ENCODE results near the gene LRRC18. TPM values are rescaled to one million over a fixed set of nuclear protein-coding genes. Genes with fewer than 3 reads are reported as not detected.

The LRRC18 gene
- total RNA-seq, 1 donor from 2014 or later = not detected

DNA sequence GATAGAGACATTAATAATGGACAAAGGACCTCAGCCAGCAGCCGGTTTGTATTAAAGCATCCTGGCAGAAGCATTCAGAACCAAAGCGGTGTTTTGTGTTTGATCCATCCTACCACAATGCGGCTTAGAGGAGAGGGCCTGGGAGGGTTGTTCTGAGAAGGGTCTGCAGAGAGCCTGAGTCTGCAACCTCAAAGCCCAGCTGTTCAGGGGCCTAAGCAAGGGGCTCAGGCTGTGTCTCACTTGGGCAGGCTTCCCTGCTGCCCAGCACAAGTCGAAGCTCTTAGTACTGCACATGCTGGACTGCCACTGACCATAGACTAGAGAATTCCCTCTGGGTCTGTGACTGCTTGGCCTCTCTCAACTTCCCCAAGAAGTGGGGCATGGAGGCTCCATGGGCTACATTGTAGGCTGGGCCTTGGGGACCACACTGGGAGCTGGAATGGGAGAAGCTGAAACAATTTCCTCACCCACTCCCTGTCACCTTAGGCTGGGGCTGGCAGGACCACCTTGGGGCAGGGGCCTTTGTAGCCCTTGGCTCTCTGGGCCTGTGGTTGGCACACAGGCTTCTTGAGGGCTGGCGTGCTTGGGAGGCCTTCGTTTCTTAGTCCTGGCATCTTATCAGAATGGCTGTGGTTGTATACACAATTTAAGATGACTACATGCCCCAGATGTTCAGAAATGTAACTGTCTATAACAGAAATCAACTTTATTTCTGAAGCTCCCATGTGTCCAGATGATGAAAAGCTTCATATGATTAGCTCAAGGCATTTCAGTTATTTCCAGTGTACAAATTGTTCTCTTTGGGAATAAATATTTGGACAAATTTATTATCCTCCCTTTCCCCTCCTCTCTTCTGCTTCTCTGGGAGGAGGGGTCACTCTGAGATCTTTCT lies 44.5 kb downstream of the LRRC18 start:
- H3K4me1 Mint-ChIP-seq = no peaks in the 10 kb centered on the region

DNA sequence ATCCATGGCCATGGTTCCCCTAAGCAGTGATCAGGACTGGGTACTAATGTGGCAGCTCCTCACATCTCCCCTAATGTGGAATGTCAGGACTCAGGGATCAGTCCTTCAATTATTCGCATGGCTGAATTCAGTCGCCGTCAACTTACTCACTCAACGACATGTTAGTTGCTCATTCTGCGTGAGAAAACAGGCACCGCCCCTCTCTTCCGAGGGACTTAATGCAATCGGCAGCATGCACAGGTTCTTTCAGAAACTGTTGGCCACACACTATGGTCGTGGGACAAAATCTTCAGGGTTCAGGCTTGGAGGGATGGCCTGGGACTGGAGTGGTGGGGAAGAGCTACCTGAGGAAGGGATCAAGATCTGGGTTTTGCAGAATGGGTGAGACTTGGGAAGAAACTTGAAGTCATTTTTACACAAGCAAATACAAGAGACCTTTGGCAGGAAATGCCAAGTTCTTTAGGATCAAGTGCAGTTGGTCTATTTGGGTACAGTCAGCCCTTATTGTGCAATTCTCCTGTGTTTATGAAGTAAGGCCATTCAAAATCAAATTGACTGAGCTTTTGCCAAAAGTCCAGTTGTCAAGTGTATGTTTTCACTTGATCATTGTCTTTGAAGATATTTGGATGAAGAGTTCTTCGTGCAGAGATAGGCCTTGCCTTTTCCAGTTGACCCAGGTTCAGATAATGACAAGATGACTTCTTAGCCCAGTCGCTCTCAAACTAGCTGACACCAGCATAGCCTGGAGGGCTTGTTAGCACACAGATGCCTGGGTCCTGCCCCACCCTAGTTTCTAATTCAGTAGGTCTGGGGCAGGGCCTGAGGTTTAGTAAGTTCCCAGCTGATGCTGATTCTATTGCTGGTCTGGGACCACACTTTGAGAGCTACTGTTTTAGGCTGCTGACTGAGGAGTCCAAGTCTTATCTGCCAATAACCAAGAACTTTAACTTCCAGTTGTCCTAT lies 48.5 kb downstream of the LRRC18 start:
- Mint-ChIP-seq H3K36me3 (ENCODE audit: low read depth) (no peaks in the 10 kb centered on the region), H3K4me3 (no peak overlapping the region), H3K27ac (no peak overlapping the region), H3K4me1 (no peaks in the 10 kb centered on the region), H3K27me3 (peaks cover 2% of the 10 kb centered on the region), H3K9me3 (no peaks in the 10 kb centered on the region)
- DNase-seq = no peak
- intact Hi-C loops (cut with micrococcal nuclease) = no loop called here

More for the DNA sequence above, 44.5 kb downstream of the LRRC18 start:
- H3K36me3 Mint-ChIP-seq (ENCODE audit: low read depth) = no peaks in the 10 kb centered on the region
- H3K4me3 Mint-ChIP-seq = no peak overlapping the region
- H3K27ac Mint-ChIP-seq = no peak overlapping the region
- peaks cover 2% of the 10 kb centered on the region for H3K27me3 Mint-ChIP-seq
- no peaks in the 10 kb centered on the region for H3K9me3 Mint-ChIP-seq
- DNase-seq = no peak
- intact Hi-C loops (cut with micrococcal nuclease) = no loop called here

DNA sequence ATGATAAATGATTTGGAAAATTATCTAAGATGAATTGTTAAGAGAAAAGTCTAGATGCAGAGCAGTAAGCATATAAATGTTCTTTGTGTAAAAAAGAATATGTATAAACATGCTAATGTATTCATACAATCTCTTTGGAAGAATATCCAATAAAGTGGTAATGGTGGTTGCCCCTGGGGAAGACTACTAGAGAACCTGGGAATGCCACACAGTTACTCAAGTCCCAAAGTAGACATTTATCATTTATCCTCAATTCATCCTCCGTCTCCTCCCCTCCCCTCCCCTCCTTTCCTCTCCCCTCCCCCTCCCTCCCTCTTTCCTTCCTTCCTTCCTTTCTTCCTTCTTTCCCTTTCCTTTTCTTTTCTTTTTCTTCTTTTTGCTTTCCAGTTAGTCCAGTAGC lies 51.7 kb downstream of the LRRC18 start:
- Mint-ChIP-seq H3K36me3 (ENCODE audit: low read depth) (no peaks in the 10 kb centered on the region), H3K9me3 (no peaks in the 10 kb centered on the region), H3K27ac (no peak overlapping the region), H3K4me1 (no peaks in the 10 kb centered on the region), H3K4me3 (no peak overlapping the region), H3K27me3 (no peaks in the 10 kb centered on the region)
- DNase-seq = no peak
- intact Hi-C loops (cut with micrococcal nuclease) = no loop called here

DNA sequence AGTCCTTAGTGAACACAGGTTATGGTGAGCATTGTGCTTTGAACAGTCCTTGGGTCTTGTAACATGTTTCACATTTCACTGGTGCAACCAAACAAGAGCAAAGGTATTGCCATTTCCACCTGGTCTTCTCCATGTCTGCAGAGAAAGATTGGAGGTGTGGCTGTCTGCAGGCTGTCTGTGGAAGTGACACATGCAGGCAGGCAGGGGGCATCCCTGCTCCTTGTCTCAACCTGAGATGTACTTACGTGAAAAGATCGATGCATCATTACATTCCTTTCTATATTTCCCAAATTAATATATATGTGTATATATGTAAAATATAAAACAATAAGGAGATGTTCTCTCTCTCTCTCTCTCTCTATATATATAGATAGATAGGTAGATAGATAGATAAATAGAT lies 54.3 kb downstream of the LRRC18 start:
- intact Hi-C loops (cut with micrococcal nuclease) = no loop called here
- Mint-ChIP-seq H3K4me1 (no peaks in the 10 kb centered on the region), H3K27ac (no peak overlapping the region), H3K36me3 (ENCODE audit: low read depth) (no peaks in the 10 kb centered on the region), H3K4me3 (no peak overlapping the region), H3K9me3 (no peaks in the 10 kb centered on the region), H3K27me3 (no peaks in the 10 kb centered on the region)
- no peak for DNase-seq

DNA sequence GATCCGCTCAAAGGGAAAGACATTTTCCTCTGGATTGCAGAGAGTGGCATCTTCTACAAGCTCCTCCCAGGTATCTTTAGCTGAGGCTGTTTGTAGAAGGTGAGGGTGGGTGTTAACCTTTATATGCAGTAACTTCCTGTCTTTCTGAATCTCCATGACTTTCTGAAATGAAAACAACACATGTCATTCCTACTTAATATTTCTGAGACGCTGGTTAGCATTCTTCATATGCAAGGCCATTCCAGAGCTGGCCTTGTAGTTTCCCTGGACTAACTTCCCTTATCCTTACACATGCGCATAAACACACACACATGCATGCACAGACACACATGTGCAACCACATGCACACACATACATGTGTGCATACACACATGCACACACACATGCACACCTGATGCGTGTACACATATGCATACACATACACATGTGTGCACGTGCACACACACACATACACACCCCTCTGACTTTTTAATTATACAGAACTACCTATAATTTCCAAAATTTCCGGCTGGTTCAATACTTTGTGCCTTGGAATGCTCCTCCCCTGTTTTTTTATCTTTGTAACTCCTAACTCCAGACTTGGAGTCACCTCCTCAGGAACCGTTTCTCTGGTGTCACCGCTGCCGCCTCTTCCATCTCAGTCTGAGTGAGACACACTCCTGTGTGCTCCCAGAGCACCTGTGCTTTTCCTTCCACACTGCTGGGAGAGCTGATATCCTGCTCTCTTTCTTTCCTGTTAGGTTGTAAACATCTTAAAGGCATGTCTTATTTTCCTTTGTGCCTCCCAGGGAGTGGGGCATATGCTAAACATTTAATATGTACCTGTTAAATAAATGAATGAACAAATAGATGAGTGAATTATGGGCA lies 55.2 kb downstream of the LRRC18 start:
- H3K27ac Mint-ChIP-seq = no peak overlapping the region
- no peaks in the 10 kb centered on the region for H3K36me3 Mint-ChIP-seq (ENCODE audit: low read depth)
- no peaks in the 10 kb centered on the region for H3K9me3 Mint-ChIP-seq
- no peaks in the 10 kb centered on the region for H3K4me1 Mint-ChIP-seq
- H3K4me3 Mint-ChIP-seq = no peak overlapping the region
- H3K27me3 Mint-ChIP-seq = no peaks in the 10 kb centered on the region
- no peak for DNase-seq
- intact Hi-C loops (cut with micrococcal nuclease) = no loop called here

DNA sequence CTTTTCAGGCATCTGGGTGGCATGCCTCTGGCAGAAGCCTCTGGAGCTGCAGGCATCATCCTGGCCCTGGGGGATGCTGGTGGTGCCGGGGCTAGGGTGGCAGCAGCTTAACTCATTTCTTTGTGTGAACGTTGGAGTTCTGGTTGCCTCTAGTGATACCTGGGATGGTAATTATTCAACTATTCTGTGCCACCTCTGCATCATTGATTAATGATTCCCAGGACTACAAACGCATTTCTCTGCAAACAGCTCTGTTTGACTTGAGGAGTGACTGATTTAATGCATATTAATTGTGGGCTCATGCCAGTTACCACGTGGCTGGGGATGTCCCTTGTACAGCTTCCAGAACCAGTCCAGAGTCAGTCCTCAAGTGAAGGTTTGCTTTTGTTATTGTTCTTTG lies 55.9 kb downstream of the LRRC18 start:
- Mint-ChIP-seq H3K27me3 (no peaks in the 10 kb centered on the region), H3K4me1 (no peaks in the 10 kb centered on the region), H3K4me3 (no peak overlapping the region), H3K27ac (no peak overlapping the region), H3K9me3 (no peaks in the 10 kb centered on the region), H3K36me3 (ENCODE audit: low read depth) (no peaks in the 10 kb centered on the region)
- intact Hi-C loops (cut with micrococcal nuclease) = no loop called here
- DNase-seq = no peak

DNA sequence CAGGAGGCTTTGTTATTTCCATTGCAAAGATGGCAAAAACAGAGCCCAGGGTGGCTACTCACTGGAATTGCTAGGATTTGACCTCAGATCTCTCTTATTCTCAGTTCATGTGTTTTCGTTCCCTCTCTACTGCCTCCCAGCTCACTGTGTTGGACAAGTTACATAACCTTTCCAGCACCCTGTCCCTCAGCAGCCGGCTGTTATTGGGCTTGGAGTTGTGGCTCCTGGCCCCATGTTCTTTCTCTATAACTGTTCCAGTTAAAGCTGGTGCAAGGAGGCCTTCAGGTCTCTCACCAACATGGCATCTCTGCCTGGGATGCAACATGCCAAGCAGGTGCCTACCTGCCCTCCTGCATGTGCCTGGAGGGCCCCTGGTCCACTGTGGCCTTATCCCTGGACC lies 56.8 kb downstream of the LRRC18 start:
- Mint-ChIP-seq H3K27ac (no peak overlapping the region), H3K4me1 (no peaks in the 10 kb centered on the region), H3K4me3 (no peak overlapping the region), H3K36me3 (ENCODE audit: low read depth) (no peaks in the 10 kb centered on the region), H3K27me3 (no peaks in the 10 kb centered on the region), H3K9me3 (no peaks in the 10 kb centered on the region)
- intact Hi-C loops (cut with micrococcal nuclease) = no loop called here
- DNase-seq = no peak

DNA sequence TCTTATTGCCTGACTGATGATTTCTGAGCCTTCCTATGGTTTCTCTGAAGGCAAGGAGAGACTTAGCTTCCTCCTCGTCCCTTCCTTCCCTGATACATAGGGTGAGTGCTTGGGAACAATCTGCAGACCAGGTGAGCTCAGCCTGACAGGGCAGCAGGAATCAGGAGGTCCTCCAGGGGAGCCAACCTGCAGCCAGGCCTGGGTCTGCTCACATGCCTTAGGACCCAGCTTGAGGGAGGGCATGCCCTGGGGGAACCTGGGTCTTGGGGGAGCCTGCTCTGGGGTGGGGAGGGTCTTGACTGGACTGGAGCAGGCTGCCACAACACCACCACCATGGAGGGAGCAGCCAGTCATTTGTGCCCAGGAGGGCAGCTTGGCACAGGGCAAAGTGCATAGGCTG lies 57.7 kb downstream of the LRRC18 start:
- Mint-ChIP-seq H3K4me1 (no peaks in the 10 kb centered on the region), H3K27me3 (no peaks in the 10 kb centered on the region), H3K4me3 (no peak overlapping the region), H3K27ac (no peak overlapping the region), H3K36me3 (ENCODE audit: low read depth) (no peaks in the 10 kb centered on the region), H3K9me3 (no peaks in the 10 kb centered on the region)
- no peak for DNase-seq
- intact Hi-C loops (cut with micrococcal nuclease) = no loop called here

DNA sequence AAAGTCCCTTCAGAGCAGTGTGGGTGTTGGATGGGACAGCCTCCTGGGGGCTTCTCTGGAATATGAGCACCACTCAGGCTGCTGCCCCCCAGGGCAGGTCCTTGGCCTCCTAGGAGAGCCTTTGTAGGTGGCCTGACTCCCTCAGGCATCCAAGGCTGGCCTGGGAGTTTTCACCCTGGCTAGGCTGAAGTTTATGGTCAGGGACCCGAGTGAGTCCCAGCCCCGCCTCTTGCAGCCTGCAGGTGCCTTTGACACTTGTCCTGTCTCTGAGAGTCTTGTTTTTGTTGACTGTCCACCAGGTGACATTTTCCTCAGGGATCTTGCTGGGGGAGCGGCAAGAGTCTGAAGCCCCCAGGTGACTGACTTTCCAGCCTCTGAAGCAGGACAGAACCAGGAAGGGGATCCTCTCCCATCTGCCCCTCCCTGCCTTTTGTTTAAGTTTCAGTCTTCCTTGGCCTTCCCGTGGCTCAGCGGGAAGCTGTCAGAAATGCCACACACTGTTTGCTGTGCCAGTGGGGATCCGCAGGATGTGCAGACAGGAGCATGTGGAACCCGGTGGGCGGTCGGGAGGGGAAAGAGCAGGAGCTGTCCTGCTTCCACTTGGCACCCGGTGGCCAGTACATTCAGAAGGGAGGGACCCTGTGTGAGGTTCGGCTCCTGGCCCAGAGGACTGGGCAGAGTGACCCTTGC lies 59.5 kb downstream of the LRRC18 start:
- no peak overlapping the region for H3K27ac Mint-ChIP-seq
- no peaks in the 10 kb centered on the region for H3K9me3 Mint-ChIP-seq
- no peaks in the 10 kb centered on the region for H3K36me3 Mint-ChIP-seq (ENCODE audit: low read depth)
- H3K27me3 Mint-ChIP-seq = no peaks in the 10 kb centered on the region
- H3K4me1 Mint-ChIP-seq = no peaks in the 10 kb centered on the region
- intact Hi-C loops (cut with micrococcal nuclease) = no loop called here
- H3K4me3 Mint-ChIP-seq = no peak overlapping the region
- DNase-seq = peak; percentile 32

DNA sequence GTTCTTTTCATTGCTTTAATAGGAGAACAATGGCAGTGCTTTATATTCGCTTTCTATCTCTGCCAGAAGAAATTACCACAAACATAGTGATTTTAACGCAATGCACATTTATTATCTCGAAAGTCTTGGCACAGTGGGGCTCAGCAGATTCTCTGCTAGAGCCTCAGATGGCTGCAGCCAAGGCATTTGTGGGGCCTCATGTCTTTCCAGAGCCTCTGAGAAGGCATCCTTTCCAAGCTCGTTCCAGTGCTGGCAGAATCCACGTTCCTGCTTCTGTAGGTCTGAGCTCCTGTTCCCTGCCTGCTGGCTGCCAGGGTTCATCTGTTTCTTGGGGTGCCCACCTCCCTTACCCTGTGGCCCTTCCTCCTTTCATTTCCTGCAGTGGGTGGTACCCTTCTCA lies 60.2 kb downstream of the LRRC18 start:
- Mint-ChIP-seq H3K27ac (no peak overlapping the region), H3K9me3 (no peaks in the 10 kb centered on the region), H3K4me3 (no peak overlapping the region), H3K4me1 (no peaks in the 10 kb centered on the region), H3K27me3 (peaks cover 2% of the 10 kb centered on the region), H3K36me3 (ENCODE audit: low read depth) (no peaks in the 10 kb centered on the region)
- intact Hi-C loops (cut with micrococcal nuclease) = no loop called here
- DNase-seq = peak; percentile 36

DNA sequence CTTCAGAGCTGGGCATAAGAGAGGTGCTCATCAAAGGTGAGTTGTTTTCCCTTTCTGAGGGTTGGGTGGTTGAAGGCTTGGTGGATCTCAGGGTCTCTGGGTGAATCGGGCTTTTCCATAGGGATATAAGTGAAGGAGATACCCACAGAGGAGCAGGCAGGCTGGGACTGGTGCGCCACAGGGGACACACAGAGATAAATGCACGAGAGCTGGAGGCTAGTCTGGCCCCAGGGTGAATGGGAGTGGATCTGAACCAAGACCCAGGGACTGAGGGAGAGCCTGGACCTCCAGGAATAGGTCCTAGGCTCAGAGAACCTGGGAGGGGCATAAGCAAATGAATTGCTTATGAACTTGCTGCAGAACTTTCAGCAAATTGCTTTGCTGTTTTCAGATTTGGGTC lies 61.5 kb downstream of the LRRC18 start:
- peak; percentile 23 for DNase-seq
- Mint-ChIP-seq H3K4me1 (no peaks in the 10 kb centered on the region), H3K9me3 (no peaks in the 10 kb centered on the region), H3K36me3 (ENCODE audit: low read depth) (no peaks in the 10 kb centered on the region), H3K27me3 (peaks cover 2% of the 10 kb centered on the region), H3K4me3 (no peak overlapping the region), H3K27ac (no peak overlapping the region)
- intact Hi-C loops (cut with micrococcal nuclease) = no loop called here

DNA sequence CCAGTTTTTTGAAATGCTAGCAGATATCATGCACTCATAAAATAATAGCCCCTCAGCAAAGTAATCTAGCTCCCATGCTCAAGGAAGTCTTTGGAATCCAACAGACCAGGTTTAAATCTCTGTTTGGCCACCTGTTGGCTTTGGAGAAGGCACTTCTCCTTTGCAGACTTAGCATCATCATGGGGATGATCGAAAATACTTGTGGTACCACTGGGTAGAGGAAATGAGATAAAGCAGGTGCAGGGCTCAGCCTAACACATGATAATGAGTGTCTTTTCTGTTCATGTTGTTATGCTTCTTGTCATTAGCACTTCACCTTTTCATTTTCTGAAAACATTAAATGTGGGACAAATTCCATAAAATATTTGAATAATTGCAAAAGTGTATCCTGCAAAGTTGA lies 67.4 kb downstream of the LRRC18 start:
- Mint-ChIP-seq H3K9me3 (no peaks in the 10 kb centered on the region), H3K27me3 (peaks cover 2% of the 10 kb centered on the region), H3K4me3 (no peak overlapping the region), H3K36me3 (ENCODE audit: low read depth) (no peaks in the 10 kb centered on the region), H3K4me1 (no peaks in the 10 kb centered on the region), H3K27ac (no peak overlapping the region)
- intact Hi-C loops (cut with micrococcal nuclease) = no loop called here
- no peak for DNase-seq

All from activated CD4-positive, alpha-beta T cell treated with anti-CD3 and anti-CD28 coated beads, Interleukin-2, amount 10 ng/mL, durations not matched to agents 24 days and 14 days (primary cell).